ENCODE results near the gene ADAMTSL3. TPM values are rescaled to one million over a fixed set of nuclear protein-coding genes. Genes with fewer than 3 reads are reported as not detected.

The ADAMTSL3 gene
- total RNA-seq, 4 donors from 2014 or later: 2.0 to 11.3 (median 3.8) TPM

- no peak overlapping the region for H3K4me3 ChIP-seq
- H3K27me3 ChIP-seq: no peaks in the 10 kb centered on the region
- no peaks in the 10 kb centered on the region for H3K9me3 ChIP-seq
- H3K27ac ChIP-seq: no peak overlapping the region
- DNase-seq (ENCODE audit: low spot score in 2 of 2): no peak
- peaks cover 20% of the 10 kb centered on the region for H3K4me1 ChIP-seq
- TF ChIP-seq POLR2A (IDR thresholded peaks at IDR 0.05): no peak
- TF ChIP-seq, protein P1, sequence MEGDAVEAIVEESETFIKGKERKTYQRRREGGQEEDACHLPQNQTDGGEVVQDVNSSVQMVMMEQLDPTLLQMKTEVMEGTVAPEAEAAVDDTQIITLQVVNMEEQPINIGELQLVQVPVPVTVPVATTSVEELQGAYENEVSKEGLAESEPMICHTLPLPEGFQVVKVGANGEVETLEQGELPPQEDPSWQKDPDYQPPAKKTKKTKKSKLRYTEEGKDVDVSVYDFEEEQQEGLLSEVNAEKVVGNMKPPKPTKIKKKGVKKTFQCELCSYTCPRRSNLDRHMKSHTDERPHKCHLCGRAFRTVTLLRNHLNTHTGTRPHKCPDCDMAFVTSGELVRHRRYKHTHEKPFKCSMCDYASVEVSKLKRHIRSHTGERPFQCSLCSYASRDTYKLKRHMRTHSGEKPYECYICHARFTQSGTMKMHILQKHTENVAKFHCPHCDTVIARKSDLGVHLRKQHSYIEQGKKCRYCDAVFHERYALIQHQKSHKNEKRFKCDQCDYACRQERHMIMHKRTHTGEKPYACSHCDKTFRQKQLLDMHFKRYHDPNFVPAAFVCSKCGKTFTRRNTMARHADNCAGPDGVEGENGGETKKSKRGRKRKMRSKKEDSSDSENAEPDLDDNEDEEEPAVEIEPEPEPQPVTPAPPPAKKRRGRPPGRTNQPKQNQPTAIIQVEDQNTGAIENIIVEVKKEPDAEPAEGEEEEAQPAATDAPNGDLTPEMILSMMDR (IDR thresholded peaks at IDR 0.05): no peak
- TF ChIP-seq POLR2AphosphoS5 (IDR thresholded peaks at IDR 0.05): no peak
- no peak for TF ChIP-seq EP300 (IDR thresholded peaks at IDR 0.05)
- H3K36me3 ChIP-seq: no peaks in the 10 kb centered on the region
Measured at GRCh38 chr15:83930392-83931212, 276.7 kb downstream of the ADAMTSL3 start.

- Histone ChIP-seq H3K36me3 (no peaks in the 10 kb centered on the region), H3K27ac (no peak overlapping the region), H3K27me3 (no peaks in the 10 kb centered on the region), H3K9me3 (no peaks in the 10 kb centered on the region), H3K4me1 (peaks cover 8% of the 10 kb centered on the region), H3K4me3 (no peak overlapping the region)
- no peak for DNase-seq (ENCODE audit: low spot score in 2 of 2)
- TF ChIP-seq POLR2AphosphoS5 (IDR thresholded peaks at IDR 0.05) (no peak), EP300 (IDR thresholded peaks at IDR 0.05) (no peak), POLR2A (IDR thresholded peaks at IDR 0.05) (no peak)
- TF ChIP-seq, protein P1 (IDR thresholded peaks at IDR 0.05): no peak
- 96% methylated on average over 1 of the region's 1 CpG for WGBS
Measured at GRCh38 chr15:83935774-83936173, 281.9 kb downstream of the ADAMTSL3 start.

DNA sequence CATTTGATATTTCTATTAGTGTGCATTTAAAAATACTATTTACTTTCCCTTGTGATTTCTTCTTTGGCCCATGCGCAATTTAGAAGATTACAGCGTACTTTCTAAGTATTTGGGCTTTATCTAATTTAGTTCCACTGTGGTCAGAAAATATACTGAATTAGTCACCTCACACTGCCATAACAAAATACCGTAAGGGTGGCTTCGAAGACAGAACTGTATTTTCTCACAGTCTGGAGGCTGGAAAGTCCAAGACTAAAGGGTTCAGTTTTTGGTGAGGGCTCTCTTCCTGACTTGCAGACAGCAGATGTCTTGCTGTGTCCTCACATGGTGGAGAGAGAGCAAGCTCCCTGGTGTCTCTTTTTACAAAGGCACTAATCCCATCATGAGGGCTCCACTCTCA lies 286.2 kb downstream of the ADAMTSL3 start:
- Histone ChIP-seq H3K27me3 (no peaks in the 10 kb centered on the region), H3K27ac (no peak overlapping the region), H3K4me3 (no peak overlapping the region), H3K9me3 (no peaks in the 10 kb centered on the region), H3K4me1 (no peaks in the 10 kb centered on the region), H3K36me3 (no peaks in the 10 kb centered on the region)
- 91% methylated on average over 4 of the region's 4 CpGs for WGBS
- TF ChIP-seq POLR2AphosphoS5 (IDR thresholded peaks at IDR 0.05): no peak
- no peak for TF ChIP-seq POLR2A (IDR thresholded peaks at IDR 0.05)
- TF ChIP-seq, protein P1 (IDR thresholded peaks at IDR 0.05): no peak
- no peak for TF ChIP-seq EP300 (IDR thresholded peaks at IDR 0.05)
- no peak for DNase-seq (ENCODE audit: low spot score in 2 of 2)

DNA sequence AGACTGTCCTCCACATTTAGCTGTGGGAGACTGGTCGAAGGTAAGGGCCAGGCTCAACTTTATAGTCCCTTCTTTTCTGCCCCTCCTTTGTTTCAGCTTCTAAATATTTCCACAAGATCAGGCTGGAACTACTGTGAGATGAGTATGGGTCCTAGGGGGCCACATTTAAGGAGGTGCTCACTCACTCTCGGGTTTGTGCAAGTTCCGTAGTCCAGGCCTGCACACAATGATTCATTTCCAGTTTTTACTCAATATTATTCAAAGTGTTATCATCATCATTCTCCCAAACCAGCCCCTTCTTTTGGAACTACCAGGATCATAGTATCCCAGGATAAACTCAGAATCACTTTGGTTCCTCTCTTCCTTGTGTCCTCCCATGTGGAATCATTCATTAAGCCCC lies 289.1 kb downstream of the ADAMTSL3 start:
- H3K36me3 ChIP-seq: no peaks in the 10 kb centered on the region
- H3K9me3 ChIP-seq: no peaks in the 10 kb centered on the region
- DNase-seq (ENCODE audit: low spot score in 2 of 2): no peak
- no peaks in the 10 kb centered on the region for H3K27me3 ChIP-seq
- TF ChIP-seq EP300 (IDR thresholded peaks at IDR 0.05) (no peak), POLR2AphosphoS5 (IDR thresholded peaks at IDR 0.05) (no peak), POLR2A (IDR thresholded peaks at IDR 0.05) (no peak)
- TF ChIP-seq, protein P1 (IDR thresholded peaks at IDR 0.05): no peak
- no peak overlapping the region for H3K4me3 ChIP-seq
- H3K4me1 ChIP-seq: no peaks in the 10 kb centered on the region
- WGBS: 89% methylated on average over 3 of the region's 3 CpGs
- H3K27ac ChIP-seq: no peak overlapping the region

- no peak for DNase-seq (ENCODE audit: low spot score in 2 of 2)
- Histone ChIP-seq H3K27me3 (no peaks in the 10 kb centered on the region), H3K4me1 (no peaks in the 10 kb centered on the region), H3K9me3 (no peaks in the 10 kb centered on the region), H3K27ac (no peak overlapping the region), H3K4me3 (no peak overlapping the region), H3K36me3 (no peaks in the 10 kb centered on the region)
- WGBS: 88% methylated on average over 4 of the region's 4 CpGs
- no peak for TF ChIP-seq EP300 (IDR thresholded peaks at IDR 0.05)
- TF ChIP-seq, protein P1 (IDR thresholded peaks at IDR 0.05): no peak
- no peak for TF ChIP-seq POLR2AphosphoS5 (IDR thresholded peaks at IDR 0.05)
- TF ChIP-seq POLR2A (IDR thresholded peaks at IDR 0.05): no peak
Measured at GRCh38 chr15:83943849-83944404, 290.0 kb downstream of the ADAMTSL3 start.

All from suprapubic skin (tissue), 4 donors.